ENCODE data around the gene OPN4.

The OPN4 gene

DNA sequence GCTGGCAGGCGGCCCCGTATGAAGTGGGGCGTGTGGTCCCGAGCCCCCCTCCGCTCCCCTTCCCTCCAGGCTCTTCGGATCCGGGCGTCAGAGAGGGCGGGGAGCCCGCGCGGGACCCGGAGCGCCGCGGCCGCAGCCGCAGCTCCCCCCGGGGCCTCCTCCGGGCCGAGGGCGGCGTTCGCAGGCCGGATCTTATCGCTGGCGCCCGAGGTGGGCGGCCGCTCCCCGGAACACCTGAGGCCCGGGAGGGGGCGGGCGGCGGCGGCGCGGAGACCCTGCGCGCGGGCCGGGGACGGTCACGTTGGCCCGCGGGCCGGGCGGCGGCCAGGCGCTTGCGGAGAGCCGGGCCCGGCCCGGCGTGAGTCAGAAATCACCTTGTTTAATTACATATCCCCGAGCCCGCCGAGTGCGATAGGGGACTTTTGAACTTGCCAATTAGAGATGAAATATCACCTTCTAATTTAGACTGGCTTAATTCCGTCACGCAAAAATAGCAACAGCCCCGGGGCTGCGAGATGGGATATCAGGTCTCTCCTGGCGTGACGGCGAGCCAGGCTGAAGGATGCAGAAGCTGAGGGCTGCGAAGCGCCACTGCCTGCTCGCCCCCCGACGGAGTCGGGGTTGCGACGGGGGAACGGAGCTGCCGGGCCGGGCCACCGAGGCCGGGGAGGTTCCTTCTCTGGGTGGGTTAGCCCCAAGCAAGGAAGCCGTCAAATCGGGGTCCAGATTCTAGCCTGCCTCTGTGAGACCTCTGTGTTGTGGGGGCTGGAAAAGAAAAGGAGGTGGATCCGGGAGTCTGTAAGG is 57.4 kb downstream of the OPN4 start:
- CTCF ChIA-PET: interaction anchor here (0.5 to 1.4 kb wide), 4 partner anchors 144 to 217 kb away, joined by 3 to 4 read pairs (median 4); no protein-coding TSS in a partner anchor
- TF ChIP-seq, protein P1, sequence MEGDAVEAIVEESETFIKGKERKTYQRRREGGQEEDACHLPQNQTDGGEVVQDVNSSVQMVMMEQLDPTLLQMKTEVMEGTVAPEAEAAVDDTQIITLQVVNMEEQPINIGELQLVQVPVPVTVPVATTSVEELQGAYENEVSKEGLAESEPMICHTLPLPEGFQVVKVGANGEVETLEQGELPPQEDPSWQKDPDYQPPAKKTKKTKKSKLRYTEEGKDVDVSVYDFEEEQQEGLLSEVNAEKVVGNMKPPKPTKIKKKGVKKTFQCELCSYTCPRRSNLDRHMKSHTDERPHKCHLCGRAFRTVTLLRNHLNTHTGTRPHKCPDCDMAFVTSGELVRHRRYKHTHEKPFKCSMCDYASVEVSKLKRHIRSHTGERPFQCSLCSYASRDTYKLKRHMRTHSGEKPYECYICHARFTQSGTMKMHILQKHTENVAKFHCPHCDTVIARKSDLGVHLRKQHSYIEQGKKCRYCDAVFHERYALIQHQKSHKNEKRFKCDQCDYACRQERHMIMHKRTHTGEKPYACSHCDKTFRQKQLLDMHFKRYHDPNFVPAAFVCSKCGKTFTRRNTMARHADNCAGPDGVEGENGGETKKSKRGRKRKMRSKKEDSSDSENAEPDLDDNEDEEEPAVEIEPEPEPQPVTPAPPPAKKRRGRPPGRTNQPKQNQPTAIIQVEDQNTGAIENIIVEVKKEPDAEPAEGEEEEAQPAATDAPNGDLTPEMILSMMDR (conservative IDR thresholded peaks at IDR 0.05; ENCODE audit: low read depth): no peak
- POLR2A ChIA-PET (ENCODE audit: low non-redundant PET): interaction anchor here (0.6 to 1.6 kb wide), 4 partner anchors 41 to 80 kb away, joined by 3 to 17 read pairs (median 5); partner anchors contain the start of gene BMPR1A
- DNase-seq (ENCODE audit: low spot score): peak; percentile 57
- peak overlapping the region; percentile 87 for H3K27ac ChIP-seq

DNA sequence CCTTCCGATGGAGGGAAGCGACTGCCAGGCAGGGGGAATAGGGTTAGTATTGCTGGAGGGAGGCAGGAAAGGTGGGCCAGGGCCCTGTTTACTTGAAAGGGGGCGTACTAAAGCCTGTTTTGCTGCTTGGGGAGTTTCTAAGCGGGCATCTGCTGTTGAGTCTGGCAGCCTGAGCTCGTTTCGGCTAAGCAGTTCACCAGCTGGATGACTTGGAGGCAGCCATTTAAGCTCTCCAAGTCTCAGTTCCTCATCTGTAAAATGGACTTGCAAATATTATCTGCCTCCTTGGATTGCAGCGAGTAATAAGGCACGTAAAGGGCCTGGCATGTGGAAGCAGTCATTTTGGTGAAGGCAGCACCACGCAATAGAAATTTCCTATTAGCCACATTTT is 58.0 kb downstream of the OPN4 start:
- peak overlapping the region; percentile 87 for H3K27ac ChIP-seq
- POLR2A ChIA-PET (ENCODE audit: low non-redundant PET): interaction anchor here (1.1 to 1.5 kb wide), 2 partner anchors 40 to 44 kb away, joined by 3 to 5 read pairs; partner anchors contain the start of gene BMPR1A
- TF ChIP-seq, protein P1 (conservative IDR thresholded peaks at IDR 0.05; ENCODE audit: low read depth): no peak
- CTCF ChIA-PET: interaction anchor here (0.5 to 1.4 kb wide), 3 partner anchors 43 to 194 kb away, joined by 3 to 4 read pairs (median 3); no protein-coding TSS in a partner anchor
- DNase-seq (ENCODE audit: low spot score): no peak

DNA sequence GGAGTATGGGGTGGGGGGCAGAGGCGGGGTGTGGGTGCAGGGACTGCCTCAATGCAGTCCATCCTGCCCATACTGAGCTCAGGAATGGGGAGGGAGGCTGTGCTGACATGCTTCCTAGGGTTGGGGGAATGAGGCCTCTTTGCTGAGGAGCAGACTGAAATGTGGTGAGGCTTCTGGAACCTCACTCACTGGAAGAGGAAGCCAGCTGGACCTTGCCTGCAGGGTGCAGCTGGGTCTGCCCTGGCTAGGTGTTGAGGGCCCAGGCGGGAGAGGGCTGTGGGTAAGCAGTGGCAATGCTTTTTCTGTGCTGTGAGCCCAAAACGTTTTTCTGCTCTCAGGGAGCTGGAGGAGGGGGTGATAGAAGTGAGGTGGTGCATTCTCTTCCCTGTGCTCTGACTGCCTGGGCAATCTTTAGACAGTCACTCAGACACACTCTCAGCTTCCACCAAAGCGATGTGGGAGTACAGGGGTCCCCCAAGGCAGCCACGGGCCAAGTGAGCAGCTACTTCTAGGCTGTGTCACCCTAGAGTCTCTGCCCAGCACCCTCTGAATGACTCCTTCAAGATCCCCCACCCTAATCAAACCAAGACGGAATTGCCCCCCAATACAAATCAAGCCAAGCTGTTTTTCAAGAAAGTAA is 60.9 kb downstream of the OPN4 start:
- CTCF ChIA-PET: no interaction called here
- POLR2A ChIA-PET (ENCODE audit: low non-redundant PET): interaction anchor here (1.1 kb wide), 1 partner anchor 41 kb away, joined by 3 read pairs; the partner anchor contains the start of gene BMPR1A
- TF ChIP-seq, protein P1 (conservative IDR thresholded peaks at IDR 0.05; ENCODE audit: low read depth): no peak
- H3K27ac ChIP-seq: no peak overlapping the region
- no peak for DNase-seq (ENCODE audit: low spot score)

DNA sequence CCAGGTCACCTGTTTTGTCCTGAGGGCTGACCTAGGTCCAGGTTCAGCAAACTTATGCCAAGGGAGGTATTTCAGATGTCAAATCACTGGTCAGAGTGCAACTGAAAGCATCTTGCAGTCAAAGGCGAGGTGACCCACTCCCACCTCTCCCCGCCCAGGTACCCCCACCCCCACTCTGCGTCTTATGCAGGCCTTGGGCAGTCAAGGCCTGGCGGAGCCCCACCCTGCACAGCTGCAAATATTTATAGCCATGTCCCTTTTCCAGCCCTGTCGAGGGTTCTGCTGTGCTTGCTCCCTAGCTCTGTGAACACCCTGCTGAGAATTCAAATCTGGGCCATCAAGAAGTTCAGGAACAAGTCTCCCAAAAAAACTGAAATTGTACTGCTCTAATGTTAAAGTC is 61.5 kb downstream of the OPN4 start:
- no peak overlapping the region for H3K27ac ChIP-seq
- TF ChIP-seq, protein P1 (conservative IDR thresholded peaks at IDR 0.05; ENCODE audit: low read depth): no peak
- DNase-seq (ENCODE audit: low spot score): no peak
- CTCF ChIA-PET: no interaction called here
- POLR2A ChIA-PET (ENCODE audit: low non-redundant PET): no interaction called here

Data from RWPE1 (cell line).